ENCODE results near the gene FCER1A.

DNA sequence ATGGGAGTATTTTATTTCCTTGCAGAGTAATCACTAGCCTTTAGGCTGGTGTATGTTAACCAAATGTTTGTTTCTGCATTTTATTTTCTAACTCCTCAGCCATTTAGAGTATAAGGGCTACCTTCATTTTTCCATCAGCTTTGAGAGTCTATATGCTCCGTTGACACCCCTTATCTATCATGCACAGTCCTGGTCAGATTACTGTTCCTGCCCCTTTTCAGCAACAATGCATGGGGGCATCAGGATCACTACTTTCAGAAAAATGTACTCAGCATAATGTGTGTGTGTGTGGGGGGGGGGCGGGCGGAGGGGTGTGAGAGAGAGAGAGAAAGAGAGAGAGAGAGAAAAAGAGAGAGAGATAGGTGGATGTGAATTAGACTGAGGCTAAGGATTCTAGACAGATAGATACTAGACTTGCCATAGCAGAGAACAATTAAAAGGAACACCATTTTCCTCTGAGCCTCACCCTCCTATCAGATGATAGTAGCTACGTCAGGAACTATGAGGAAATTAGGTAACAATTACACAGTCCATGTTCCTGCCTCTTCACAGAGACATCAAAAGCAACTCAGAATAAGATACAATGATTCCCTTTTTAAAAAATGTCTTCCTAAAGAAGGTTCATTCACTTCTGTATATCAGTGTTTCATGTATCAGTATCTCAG is 40.8 kb downstream of the FCER1A start:
- TF ChIP-seq, protein P1, sequence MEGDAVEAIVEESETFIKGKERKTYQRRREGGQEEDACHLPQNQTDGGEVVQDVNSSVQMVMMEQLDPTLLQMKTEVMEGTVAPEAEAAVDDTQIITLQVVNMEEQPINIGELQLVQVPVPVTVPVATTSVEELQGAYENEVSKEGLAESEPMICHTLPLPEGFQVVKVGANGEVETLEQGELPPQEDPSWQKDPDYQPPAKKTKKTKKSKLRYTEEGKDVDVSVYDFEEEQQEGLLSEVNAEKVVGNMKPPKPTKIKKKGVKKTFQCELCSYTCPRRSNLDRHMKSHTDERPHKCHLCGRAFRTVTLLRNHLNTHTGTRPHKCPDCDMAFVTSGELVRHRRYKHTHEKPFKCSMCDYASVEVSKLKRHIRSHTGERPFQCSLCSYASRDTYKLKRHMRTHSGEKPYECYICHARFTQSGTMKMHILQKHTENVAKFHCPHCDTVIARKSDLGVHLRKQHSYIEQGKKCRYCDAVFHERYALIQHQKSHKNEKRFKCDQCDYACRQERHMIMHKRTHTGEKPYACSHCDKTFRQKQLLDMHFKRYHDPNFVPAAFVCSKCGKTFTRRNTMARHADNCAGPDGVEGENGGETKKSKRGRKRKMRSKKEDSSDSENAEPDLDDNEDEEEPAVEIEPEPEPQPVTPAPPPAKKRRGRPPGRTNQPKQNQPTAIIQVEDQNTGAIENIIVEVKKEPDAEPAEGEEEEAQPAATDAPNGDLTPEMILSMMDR (conservative IDR thresholded peaks at IDR 0.05; ENCODE audit: low read depth, low read length), result no peak
- TF ChIP-seq EZH2 (IDR thresholded peaks at IDR 0.05; ENCODE audit: borderline replicate concordance, low read depth, low read length, poor library complexity, severe bottlenecking), result no peak

All from A673 (cell line).